K562 (cell line): ENCODE data around the gene CFAP58. TPM values are rescaled to one million over a fixed set of nuclear protein-coding genes. Genes with fewer than 3 reads are reported as not detected.

Experiments used
- ATAC-seq: fragments of 200-7000 bp; cut with Tn5 transposase; 3 replicates; pipeline ENCODE4 v1.9.1; 2020; ENCODE audit warnings: moderate library complexity
- BruUV-seq: library from RNA; stranded (reverse); fragments of 400-500 nt; replicated peaks from 2 replicates; lab custom pipeline; 2021; lab: Mats Ljungman, UMichigan
- CTCF ChIA-PET: fragments of 300-600 bp; formaldehyde crosslinking; extraction: SDS; loops from one replicate; lab custom pipeline; 2021; ENCODE audit warnings: low intra/inter-chr PET ratio; lab: Yijun Ruan, JAX
- POLR2A ChIA-PET: fragments of 300-600, 350-650 bp; sonication (Branson Sonifier 250); formaldehyde crosslinking; extraction: SDS; loops from one replicate; lab custom pipeline; 2021; ENCODE audit warnings: antibody characterized with exemption, inconsistent platforms; lab: Yijun Ruan, JAX
- DNase-seq, 4 experiments: peaks; one replicate each; pipeline versions ENCODE4 v3.0.0 to v3.0.0-alpha.2; 2011 to 2018; ENCODE audit warnings: low spot score in 3 of 4, mixed read lengths in 3 of 4; ENCODE audit errors: extremely low read depth in 1 of 4
- FAIRE-seq: peaks from 2 replicates; lab custom pipeline; 2011; peaks lifted over from hg19 to GRCh38; lab: Jason Lieb, UNC
- H2AFZ ChIP-seq: 2 replicates; pipeline ENCODE4 v1.6.0; 2011; ENCODE audit warnings: low read depth, low read length, control low read depth, inconsistent platforms
- H3K27ac ChIP-seq: fragments of 200-600 bp; 3 replicates; pipeline ENCODE4 v1.8.0; 2011; ENCODE audit warnings: low read depth, mild to moderate bottlenecking, control low read depth, inconsistent platforms, low read length, moderate library complexity, mixed read lengths; ENCODE audit errors: extremely low read depth
- H3K27me3 ChIP-seq, 2 experiments: fragments of 300-600 bp in 1 of 2; 2 replicates in 1 of 2; 3 replicates in 1 of 2; pipeline versions ENCODE4 v1.6.0 to v1.8.0; 2011; ENCODE audit warnings: inconsistent platforms in 2 of 2, low read length in 2 of 2, mild to moderate bottlenecking in 1 of 2, mixed read lengths in 1 of 2, moderate library complexity in 1 of 2; ENCODE audit not compliant: control insufficient read depth in 2 of 2, insufficient read depth in 2 of 2
- H3K36me3 ChIP-seq: fragments of 300-600 bp; 3 replicates; pipeline ENCODE4 v1.8.0; 2011; ENCODE audit warnings: mild to moderate bottlenecking, low read length, inconsistent platforms; ENCODE audit not compliant: control insufficient read depth, insufficient read depth
- H3K4me1 ChIP-seq, 2 experiments: fragments of 200-600 bp in 1 of 2; replicated peaks in 1 of 2; 2 replicates in 1 of 2; 3 replicates in 1 of 2; pipeline versions ENCODE4 v1.5.1 to v1.8.0; 2011; ENCODE audit warnings: inconsistent platforms in 2 of 2, low read length in 2 of 2, mild to moderate bottlenecking in 1 of 2, mixed read lengths in 1 of 2, moderate library complexity in 1 of 2; ENCODE audit not compliant: control insufficient read depth in 2 of 2, insufficient read depth in 2 of 2
- H3K4me2 ChIP-seq: 2 replicates; pipeline ENCODE4 v1.6.1; 2011; ENCODE audit warnings: low read length, control low read depth, inconsistent platforms, mixed read lengths; ENCODE audit not compliant: insufficient read depth
- H3K4me3 ChIP-seq: fragments of 200-600 bp; sonication (generic), shearing (Covaris generic); 2 replicates; pipeline ENCODE4 v1.5.1; 2016; ENCODE audit warnings: control low read depth, inconsistent platforms
- H3K79me2 ChIP-seq: fragments of 200-600 bp; 3 replicates; pipeline ENCODE4 v1.8.0; 2011; ENCODE audit warnings: low read length, inconsistent platforms; ENCODE audit not compliant: control insufficient read depth, insufficient read depth
- H3K9ac ChIP-seq, 2 experiments: 2 replicates each; pipeline versions ENCODE4 v1.6.0 to v1.6.1; 2011; ENCODE audit warnings: low read depth in 2 of 2, low read length in 2 of 2, control low read depth in 1 of 2, inconsistent platforms in 1 of 2, mild to moderate bottlenecking in 1 of 2, mixed read lengths in 1 of 2; ENCODE audit not compliant: insufficient read depth in 1 of 2
- H3K9me1 ChIP-seq: one replicate; pipeline ENCODE4 v1.6.0; 2011; ENCODE audit warnings: inconsistent platforms, mild to moderate bottlenecking, low read length, moderate library complexity; ENCODE audit not compliant: control insufficient read depth, insufficient read depth
- H3K9me3 ChIP-seq: replicated peaks from 2 replicates; pipeline ENCODE4 v1.5.1; 2011; ENCODE audit warnings: low read depth, low read length, inconsistent platforms; ENCODE audit not compliant: control insufficient read depth, insufficient read depth
- H4K20me1 ChIP-seq: replicated peaks from 2 replicates; pipeline ENCODE4 v1.6.1; 2011; ENCODE audit warnings: low read length, inconsistent platforms, mixed read lengths; ENCODE audit not compliant: control insufficient read depth, insufficient read depth
- CBX2 ChIP-seq: fragments of 200-600 bp; sonication (generic); IDR thresholded peaks from one replicate; pipeline ENCODE4 v1.6.1; 2012; ENCODE audit warnings: mild to moderate bottlenecking, low read length, inconsistent platforms; ENCODE audit not compliant: insufficient read depth, poor library complexity, severe bottlenecking
- PYGO2 ChIP-seq: fragments of 450-650 bp; IDR thresholded peaks from 2 replicates; pipeline ENCODE4 v1.6.1; 2016; ENCODE audit warnings: mild to moderate bottlenecking, missing genetic modification characterization, moderate library complexity, missing compliant biosample characterization
- WGBS: fragments of 100-300 bp; shearing (Covaris generic); methylation state at CpG from one replicate; pipeline ENCODE4 v1.1.6; 2016; ENCODE audit warnings: low coverage, mixed read lengths; ENCODE audit not compliant: insufficient coverage; ENCODE audit errors: missing lambda C conversion rate; 5-methylcytosine and 5-hydroxymethylcytosine counted together
- in situ Hi-C: fragments of 300-500 bp; cut with MboI; formaldehyde crosslinking; loops from 4 replicates; pipeline ENCODE4 v1.15.0; 2018; ENCODE audit warnings: inconsistent platforms, mixed read lengths
- intact Hi-C: fragments of 100-400 bp; cut with micrococcal nuclease; formaldehyde crosslinking; loops from 2 replicates; pipeline ENCODE4 v1.14.2; 2022
- polyA plus RNA-seq, 8 experiments: library from polyadenylated mRNA; depleted of rRNA in 4 of 8; stranded (reverse) in 5 of 8; unstranded in 3 of 8; fragments of >200 nt; fragmentation: Nextera tagmentation in 2 of 8; fragmentation: Illumina TruSeq in 1 of 8; extraction: Ambion mirVana in 2 of 8; extraction: Trizol in 1 of 8; gene quantifications; 2 replicates each; pipeline versions ENCODE4 v1.2.1 to v1.2.3, GENCODE V29; 2011 to 2014; ENCODE audit warnings: inconsistent platforms in 1 of 8, missing spikeins in 1 of 8
- total RNA-seq, 7 experiments: library from RNA; depleted of rRNA in 6 of 7; stranded (reverse); fragments of >200 nt in 6 of 7; fragmentation: Illumina TruSeq in 2 of 7; extraction: Trizol in 2 of 7; gene quantifications; 2 replicates each; pipeline versions ENCODE4 v1.2.1 to v1.2.3, GENCODE V29; 2011 to 2021; ENCODE audit warnings: low replicate concordance in 1 of 7
- TF ChIP-seq, protein P1 (sequence below): sonication (generic); formaldehyde crosslinking; IDR thresholded peaks from 2 replicates; pipeline ENCODE4 v1.8.1; 2023; ENCODE audit warnings: mild to moderate bottlenecking, missing genetic modification reagents
- TF ChIP-seq, protein P2 (sequence below): fragments of 250-450 bp; sonication (Bioruptor Pico); IDR thresholded peaks from 2 replicates; pipeline ENCODE4 v1.8.0; 2022; ENCODE audit warnings: inconsistent platforms, mild to moderate bottlenecking, moderate library complexity, borderline replicate concordance

The CFAP58 gene
- total and polyA plus RNA-seq, 9 of the 15 experiments (the other 6 are each of a cell fraction or from before 2014, with no cell fraction given): 0.08 to 2.0 (median 0.71) TPM

DNA sequence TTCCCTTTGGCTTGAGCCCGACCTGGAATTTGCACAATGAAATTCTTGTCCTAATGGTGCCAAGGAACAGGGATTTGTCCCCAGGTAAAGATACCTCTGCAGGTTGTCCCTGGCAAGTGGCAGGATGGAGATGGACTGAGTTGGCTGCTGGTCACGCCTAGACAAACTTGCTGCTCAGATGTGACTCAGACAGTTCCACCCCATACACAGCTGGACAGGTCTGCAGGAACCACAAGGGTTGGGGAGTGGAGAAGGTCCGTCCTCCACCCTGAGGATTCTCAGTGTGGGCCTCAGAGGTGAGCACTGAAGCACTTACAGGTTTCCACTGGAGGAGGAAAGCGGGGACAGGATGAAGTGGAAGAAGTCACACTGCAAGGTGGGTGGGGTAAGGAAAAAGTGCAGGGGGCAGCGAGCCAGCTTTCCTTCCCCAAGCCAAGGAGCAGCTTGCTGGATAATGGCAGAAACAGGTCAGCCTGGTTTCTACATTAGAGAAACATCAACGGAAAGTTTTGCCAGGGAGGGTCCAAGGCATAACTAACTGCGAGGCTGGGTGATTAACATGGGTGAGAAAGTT, 35.8 kb upstream of the CFAP58 start:
- FAIRE-seq: no peak
- no peak overlapping the region for H3K4me3 ChIP-seq
- peaks cover 77% of the 10 kb centered on the region; the same call in 2 of the 3 replicates for H3K36me3 ChIP-seq
- no peak for DNase-seq
- H3K9me1 ChIP-seq: peaks cover 8% of the 10 kb centered on the region
- no peak overlapping the region for H3K4me2 ChIP-seq
- no peak overlapping the region for H2AFZ ChIP-seq
- intact Hi-C loops (no loop called here), in situ Hi-C loops (no loop called here)
- POLR2A ChIA-PET: interaction anchor here (0.7 to 2.5 kb wide), 3 partner anchors 8 to 14 kb away, joined by 3 to 13 read pairs (median 4); no protein-coding TSS in a partner anchor
- H3K9ac ChIP-seq: no peak overlapping the region
- 83% methylated on average over 6 of the region's 7 CpGs for WGBS
- H3K79me2 ChIP-seq: peaks cover 98% of the 10 kb centered on the region
- H4K20me1 ChIP-seq: peaks cover 63% of the 10 kb centered on the region
- H3K27ac ChIP-seq: no peak overlapping the region
- no peak for ATAC-seq
- TF ChIP-seq, protein P1, sequence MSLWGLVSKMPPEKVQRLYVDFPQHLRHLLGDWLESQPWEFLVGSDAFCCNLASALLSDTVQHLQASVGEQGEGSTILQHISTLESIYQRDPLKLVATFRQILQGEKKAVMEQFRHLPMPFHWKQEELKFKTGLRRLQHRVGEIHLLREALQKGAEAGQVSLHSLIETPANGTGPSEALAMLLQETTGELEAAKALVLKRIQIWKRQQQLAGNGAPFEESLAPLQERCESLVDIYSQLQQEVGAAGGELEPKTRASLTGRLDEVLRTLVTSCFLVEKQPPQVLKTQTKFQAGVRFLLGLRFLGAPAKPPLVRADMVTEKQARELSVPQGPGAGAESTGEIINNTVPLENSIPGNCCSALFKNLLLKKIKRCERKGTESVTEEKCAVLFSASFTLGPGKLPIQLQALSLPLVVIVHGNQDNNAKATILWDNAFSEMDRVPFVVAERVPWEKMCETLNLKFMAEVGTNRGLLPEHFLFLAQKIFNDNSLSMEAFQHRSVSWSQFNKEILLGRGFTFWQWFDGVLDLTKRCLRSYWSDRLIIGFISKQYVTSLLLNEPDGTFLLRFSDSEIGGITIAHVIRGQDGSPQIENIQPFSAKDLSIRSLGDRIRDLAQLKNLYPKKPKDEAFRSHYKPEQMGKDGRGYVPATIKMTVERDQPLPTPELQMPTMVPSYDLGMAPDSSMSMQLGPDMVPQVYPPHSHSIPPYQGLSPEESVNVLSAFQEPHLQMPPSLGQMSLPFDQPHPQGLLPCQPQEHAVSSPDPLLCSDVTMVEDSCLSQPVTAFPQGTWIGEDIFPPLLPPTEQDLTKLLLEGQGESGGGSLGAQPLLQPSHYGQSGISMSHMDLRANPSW: no peak
- TF ChIP-seq PYGO2 (tag) (no peak), CBX2 (no peak)
- TF ChIP-seq, protein P2, sequence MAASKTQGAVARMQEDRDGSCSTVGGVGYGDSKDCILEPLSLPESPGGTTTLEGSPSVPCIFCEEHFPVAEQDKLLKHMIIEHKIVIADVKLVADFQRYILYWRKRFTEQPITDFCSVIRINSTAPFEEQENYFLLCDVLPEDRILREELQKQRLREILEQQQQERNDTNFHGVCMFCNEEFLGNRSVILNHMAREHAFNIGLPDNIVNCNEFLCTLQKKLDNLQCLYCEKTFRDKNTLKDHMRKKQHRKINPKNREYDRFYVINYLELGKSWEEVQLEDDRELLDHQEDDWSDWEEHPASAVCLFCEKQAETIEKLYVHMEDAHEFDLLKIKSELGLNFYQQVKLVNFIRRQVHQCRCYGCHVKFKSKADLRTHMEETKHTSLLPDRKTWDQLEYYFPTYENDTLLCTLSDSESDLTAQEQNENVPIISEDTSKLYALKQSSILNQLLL (CRISPR knock-in tag): no peak
- H3K27me3 ChIP-seq: no peaks in the 10 kb centered on the region
- H3K4me1 ChIP-seq: no peaks in the 10 kb centered on the region; a peak in 2 of 5 replicates
- CTCF ChIA-PET: no interaction called here
- no peaks in the 10 kb centered on the region for H3K9me3 ChIP-seq
- BruUV-seq: no TSS peak
